HG03064 (cell line): Measurements from ENCODE around the gene LPO.

Experiments used
- ATAC-seq: cut with Tn5 transposase; IDR thresholded peaks from one replicate; pipeline ENCODE4 v1.9.1; 2021; ENCODE audit warnings: low read depth; ENCODE audit not compliant: unreplicated experiment

The LPO gene

GRCh38 chr17:58228679-58229078, 9.7 kb upstream of the LPO start:
- ATAC-seq: no peak

- no peak for ATAC-seq
Measured at GRCh38 chr17:58229384-58229783, 9.0 kb upstream of the LPO start.

DNA sequence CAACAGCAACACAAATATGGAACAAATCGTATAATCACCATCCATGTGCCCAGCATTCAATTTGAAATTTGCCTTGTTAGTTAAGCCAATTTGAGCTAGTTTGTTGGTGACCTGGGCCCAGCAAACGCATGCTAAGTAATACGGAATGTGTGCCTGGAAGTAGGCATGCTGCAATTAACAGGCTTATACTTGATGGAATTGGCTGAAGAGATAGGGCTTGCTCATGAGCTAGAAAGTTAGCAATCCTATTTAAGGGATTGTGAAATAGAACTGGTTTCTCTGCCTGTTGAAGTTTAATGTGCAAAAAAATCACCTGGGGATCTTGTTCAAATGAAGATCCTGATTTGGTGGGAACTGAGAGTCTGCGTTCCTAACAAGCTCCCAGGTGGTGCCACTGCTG, 8.5 kb upstream of the LPO start:
- no peak for ATAC-seq

DNA sequence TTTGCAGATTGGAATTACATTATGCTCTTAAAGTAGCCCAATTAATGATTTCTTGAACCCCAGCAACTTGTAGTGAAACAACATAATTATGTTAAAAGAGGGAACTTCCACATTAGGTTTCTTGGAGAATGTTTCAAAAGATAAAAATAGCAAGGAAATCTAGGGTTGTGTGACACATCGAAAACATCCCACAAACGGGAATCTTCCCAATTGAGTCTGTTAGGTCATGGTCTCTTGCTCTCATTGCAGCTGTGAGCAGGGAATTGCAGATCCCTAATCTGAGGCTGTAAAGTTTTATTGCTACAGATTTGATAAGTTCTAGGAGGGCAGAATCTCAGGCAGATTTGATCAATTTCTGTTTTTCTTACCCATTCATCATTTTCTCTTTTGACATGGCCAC, 6.7 kb upstream of the LPO start:
- ATAC-seq: no peak

- peak; percentile 67 for ATAC-seq
Measured at GRCh38 chr17:58232707-58233156, 5.7 kb upstream of the LPO start.

DNA sequence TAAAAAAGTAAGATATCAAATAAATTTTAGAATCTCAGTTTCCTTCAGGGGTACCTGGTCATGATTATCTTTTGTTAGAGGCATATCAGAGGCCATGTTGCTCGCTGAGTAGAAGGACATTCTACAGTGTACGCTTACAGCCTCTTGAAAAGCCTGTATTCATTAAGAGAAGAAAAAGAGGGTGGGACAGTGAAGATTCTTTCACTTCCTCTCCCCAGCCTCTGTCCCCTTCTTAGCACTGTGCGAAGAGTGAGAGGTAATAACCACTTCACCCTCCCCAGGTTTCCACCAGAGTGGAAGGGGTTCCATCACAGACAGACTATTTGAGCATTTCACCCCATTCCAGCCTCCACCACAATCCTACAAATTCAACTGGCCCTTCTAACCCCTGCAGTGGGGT, 4.8 kb upstream of the LPO start:
- ATAC-seq: peak; percentile 68

DNA sequence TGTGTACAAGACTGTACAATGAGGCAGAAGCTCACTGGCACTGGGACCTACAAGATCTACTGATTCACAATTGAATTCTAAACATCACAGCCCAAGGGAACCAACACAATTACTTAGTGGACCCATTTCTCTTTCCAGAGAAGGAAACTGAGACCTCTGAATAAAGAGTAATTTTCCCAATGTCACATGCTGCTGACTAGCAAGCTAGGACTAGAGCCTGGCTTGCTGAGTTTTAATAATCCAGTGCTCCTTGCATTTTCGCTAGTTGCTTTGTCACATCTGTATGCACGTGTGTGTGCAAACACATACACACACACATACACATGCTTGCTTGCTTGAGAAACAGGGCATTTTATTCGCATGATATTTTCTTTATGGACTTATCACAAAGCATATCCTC, 3.9 kb upstream of the LPO start:
- ATAC-seq: no peak

- ATAC-seq: no peak
Measured at GRCh38 chr17:58235821-58236220, 2.6 kb upstream of the LPO start.

DNA sequence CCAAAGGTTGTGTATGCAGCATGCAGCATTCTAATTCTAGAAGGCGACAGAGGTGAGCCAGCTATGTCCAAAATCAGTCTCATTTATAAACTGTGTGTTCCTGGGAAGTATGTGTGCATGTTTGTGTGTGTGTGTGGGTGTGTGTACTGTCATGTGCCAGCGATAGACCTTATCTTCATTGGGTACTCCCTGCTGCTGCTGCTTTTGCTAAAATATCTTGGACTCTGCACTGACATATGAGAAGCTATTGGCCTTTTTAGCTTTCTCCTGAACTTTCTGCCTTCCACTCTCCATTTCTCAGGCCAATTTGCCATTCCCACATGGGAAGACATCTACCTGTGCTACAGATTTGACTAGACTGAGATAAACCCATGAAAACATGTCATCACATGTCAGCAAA, 2.0 kb upstream of the LPO start:
- ATAC-seq: no peak

DNA sequence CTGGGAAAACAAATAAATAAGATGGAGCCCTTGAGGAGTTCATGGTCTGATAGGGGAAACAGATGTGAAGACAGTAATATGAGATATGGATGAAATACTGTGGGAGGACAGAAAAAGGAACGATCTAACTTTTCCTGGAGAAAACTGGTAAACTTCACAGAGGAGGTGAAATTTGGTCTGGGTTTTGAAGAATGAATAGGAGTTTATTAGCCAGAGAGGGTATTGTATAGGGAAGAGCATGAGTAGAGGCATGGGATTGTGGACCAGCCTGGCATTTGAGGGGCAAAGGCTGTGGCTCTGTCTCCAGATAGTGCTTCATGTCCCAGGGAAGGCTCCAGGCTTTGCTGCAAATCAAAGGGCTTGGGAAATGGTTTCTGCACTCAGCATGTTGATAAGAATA, 1.6 kb downstream of the LPO start:
- no peak for ATAC-seq

DNA sequence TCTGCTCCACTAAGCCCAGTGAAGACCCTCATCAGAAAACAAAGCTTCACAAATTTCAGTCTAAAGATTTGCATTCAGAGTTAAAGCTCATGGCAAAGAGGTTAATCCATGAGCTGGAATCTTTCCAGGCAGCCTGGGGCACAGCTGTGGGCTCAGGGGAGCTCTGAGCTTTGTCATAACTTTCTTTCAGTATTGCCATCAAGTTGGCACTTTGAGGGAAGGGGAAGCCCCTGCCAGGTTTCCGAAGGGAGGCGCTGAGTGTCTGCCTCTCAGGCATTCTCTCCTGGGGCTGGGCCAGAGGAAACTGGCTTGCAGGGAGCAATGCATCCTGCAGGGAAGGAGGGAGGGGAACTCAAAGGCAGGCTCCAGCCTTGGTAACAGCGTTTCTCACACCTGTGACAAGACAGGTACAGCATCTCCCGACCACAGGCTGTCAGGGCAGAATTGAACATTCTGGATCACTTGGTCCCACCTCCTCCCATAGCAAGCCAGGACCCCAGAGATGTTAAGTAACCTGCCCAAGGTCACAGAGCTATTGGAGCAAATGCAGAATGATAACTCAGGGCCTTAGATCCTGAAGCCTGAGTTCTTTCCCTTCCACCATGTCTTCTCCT, 3.9 kb downstream of the LPO start:
- no peak for ATAC-seq

GRCh38 chr17:58244963-58245362, 6.6 kb downstream of the LPO start:
- no peak for ATAC-seq

DNA sequence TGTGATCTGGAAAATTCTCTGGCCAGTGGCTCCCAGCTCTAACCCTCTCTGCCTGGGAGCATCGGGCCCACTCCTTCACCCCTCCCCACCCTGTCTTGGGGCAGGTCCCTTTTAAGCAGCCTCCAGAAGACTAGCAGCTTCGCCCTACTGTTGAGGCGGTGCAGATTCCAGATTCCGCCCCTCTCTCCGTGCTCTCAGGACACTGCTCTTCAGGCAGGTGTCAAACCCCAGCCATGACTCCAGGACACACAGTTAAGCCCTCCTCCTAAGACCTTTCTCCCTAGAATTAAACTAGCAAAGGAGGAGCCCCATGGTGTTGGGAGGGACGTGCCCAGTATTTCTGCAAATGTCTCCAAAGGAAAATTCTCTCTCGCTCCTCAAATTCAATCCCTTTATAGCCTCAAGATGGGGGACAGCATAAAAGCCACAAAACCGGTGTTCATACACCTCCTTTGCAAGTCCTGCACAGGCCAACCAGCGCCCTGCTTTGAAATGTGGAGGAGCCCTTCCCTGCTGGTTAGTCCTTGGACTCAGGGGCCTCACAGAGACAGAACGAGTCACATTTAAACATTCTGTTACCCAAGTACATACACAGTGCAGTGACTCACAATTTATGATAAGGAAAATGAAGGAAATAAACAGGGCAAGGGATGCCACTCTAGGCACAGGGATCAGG, 7.2 kb downstream of the LPO start:
- no peak for ATAC-seq

GRCh38 chr17:58246104-58246740, 7.8 kb downstream of the LPO start:
- no peak for ATAC-seq

DNA sequence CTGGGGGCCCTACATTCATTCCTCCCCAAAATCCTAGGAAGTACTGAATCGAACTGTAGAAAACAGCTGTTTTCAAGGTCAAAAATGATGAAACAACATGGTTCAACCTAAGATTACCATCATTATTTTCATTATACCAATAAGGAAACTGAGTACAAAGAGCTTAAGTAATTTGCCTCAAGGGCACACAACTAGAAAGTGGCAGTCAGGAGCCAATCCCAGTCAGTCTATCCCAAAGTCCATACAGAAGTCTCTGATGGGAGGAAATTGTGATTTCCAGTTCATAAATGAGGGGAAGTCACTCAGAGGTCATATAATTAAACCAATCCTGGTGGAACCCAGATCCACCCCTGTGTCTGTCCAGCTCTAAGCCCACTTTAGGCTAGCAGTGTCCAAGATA, 8.4 kb downstream of the LPO start:
- ATAC-seq: no peak

DNA sequence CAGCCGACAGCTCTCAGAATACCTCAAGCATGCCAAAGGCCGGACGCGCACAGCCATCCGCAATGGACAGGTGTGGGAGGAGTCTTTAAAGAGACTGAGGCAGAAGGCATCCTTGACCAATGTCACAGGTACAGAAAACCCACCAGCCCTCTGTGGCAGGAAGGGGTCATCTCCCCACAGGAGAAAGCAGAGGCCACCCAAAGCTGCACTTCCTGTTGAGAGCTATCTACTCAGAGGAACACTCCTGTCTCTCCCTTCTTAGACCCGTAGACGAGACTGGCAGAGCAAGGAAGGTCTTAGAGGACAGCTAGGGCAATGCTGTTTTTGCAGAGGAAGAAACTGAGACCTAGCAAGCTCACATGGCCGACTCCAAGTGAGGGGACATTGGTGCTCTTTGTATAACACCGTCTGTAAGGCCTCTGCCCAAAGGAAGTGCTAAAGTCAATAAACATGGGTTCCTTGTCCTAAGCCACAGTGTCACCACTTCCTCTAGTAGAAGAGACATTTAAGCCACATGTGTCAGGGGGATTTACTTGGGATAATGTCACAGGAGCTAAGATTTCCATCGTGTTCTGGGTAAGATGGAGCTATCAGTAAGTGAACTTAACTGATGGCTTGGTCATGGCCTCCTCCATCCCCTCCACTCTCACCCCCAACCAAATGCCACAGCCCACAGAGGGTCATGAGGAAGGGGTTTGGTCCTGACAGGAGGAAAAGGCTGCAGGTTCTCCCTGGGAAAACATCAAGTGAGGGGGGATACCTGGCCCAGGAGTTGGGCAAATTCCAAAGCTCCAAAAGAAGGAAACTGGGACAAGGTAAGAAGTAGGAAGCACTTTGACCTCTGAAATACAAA, 9.4 kb downstream of the LPO start:
- no peak for ATAC-seq

DNA sequence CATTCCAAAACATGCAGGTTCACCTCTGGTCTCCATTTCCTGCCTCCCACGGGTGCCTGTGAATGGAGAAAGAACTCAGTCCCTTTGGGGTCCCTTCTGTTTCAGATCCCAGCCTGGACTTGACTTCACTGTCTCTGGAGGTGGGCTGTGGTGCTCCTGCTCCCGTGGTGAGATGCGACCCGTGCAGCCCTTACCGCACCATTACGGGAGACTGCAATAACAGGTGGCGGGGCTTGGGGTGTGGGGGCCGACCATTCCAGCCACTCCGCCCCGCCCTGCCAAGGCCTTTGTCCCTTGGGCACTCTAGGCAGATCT, 10.5 kb downstream of the LPO start:
- ATAC-seq: no peak

DNA sequence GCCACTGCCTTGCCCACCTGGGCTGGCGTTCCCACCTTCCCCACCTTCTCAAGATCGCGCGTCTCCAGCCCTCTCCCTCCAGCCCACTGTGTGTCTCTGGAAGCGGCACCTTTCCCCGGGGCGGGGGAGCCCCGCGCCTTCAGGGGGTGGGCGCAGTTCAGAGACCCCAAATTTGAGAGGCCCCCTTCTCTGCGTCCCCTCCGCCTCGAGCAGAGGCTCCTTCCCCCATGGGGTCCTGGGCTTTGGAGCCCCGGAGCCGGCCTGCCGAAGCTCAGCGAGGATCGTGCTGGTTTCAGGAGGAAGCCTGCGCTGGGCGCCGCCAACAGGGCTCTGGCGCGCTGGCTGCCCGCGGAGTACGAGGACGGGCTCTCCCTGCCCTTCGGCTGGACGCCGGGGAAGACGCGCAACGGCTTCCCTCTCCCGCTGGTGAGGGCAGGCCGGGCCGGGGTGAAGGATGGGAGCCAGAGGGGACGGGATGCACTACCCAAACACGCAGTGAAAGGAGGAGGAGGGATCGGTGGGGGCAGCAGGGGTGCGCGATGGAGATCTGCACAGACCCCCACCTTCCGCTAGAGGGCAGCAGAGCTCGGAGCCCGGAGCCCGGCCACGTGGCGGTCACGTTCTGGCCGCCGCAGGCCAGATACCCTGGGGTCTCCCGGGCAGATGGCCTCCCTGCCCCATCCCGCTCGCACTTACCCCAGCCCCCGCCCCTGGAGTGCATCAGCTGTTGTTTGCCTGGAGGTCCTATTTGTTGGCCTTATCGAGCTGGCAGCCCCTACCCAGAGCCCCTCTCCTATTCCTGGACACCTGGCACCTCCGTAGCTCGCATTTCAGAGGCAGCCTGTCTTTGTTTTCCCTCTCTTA, 11.1 kb downstream of the LPO start:
- no peak for ATAC-seq

- ATAC-seq: no peak
Measured at GRCh38 chr17:58250344-58251011, 12.1 kb downstream of the LPO start.

GRCh38 chr17:58252141-58252540, 13.8 kb downstream of the LPO start:
- ATAC-seq: no peak
